ENCODE measurements around the gene PHKA2.

GRCh38 chrX:18890049-18890381 is 93.9 kb downstream of the PHKA2 start:
- TF ChIP-seq EZH2 (IDR thresholded peaks at IDR 0.05; ENCODE audit: low read length, missing control alignments) (no peak), CTCF (conservative IDR thresholded peaks at IDR 0.05 in 1 of 2, IDR thresholded peaks at IDR 0.05 in 1 of 2; ENCODE audit: low read depth in 1 of 2, low read length in 2 of 2) (no peak)

All from fibroblast of lung (primary cell).